Heart right ventricle (tissue), 16 donors: ENCODE measurements around the gene KRT3. TPM values are rescaled to one million over a fixed set of nuclear protein-coding genes. Genes with fewer than 3 reads are reported as not detected.

Source experiments
- ATAC-seq, 8 donors: fragments of 200-7000 bp; cut with Tn5 transposase; one replicate each; pipeline ENCODE4 v1.9.1; 2020; ENCODE audit warnings: mild to moderate bottlenecking in 8 of 8, moderate library complexity in 8 of 8, moderate number of reproducible peaks in 1 of 8
- DNase-seq, 2 donors: peaks; one replicate each; pipeline ENCODE4 v3.0.0-alpha.2; 2020
- H3K27ac ChIP-seq, 10 donors: fragments of 200-600 bp; sonication (generic) in 2 of 10; one replicate each; pipeline versions ENCODE4 v1.5.0 to v1.8.0; 2020 to 2022; ENCODE audit warnings: mild to moderate bottlenecking in 3 of 10
- H3K27me3 ChIP-seq, 7 donors: fragments of 200-600 bp; one replicate each; pipeline ENCODE4 v1.8.0; 2021 to 2022; ENCODE audit warnings: mild to moderate bottlenecking in 2 of 7
- H3K36me3 ChIP-seq, 9 donors: fragments of 200-600 bp; sonication (generic) in 1 of 9; one replicate each; pipeline versions ENCODE4 v1.5.0 to v1.8.0; 2020 to 2022; ENCODE audit warnings: mild to moderate bottlenecking in 2 of 9
- H3K4me1 ChIP-seq, 9 donors: fragments of 200-600 bp; sonication (generic) in 1 of 9; one replicate each; pipeline versions ENCODE4 v1.5.0 to v1.8.0; 2020 to 2022; ENCODE audit warnings: mild to moderate bottlenecking in 4 of 9
- H3K4me3 ChIP-seq, 10 donors: fragments of 200-600 bp; sonication (generic) in 2 of 10; one replicate each; pipeline versions ENCODE4 v1.5.0 to v1.8.0; 2020 to 2022; ENCODE audit warnings: mild to moderate bottlenecking in 7 of 10, moderate library complexity in 2 of 10
- H3K9me3 ChIP-seq, 11 donors: fragments of 200-600 bp in 10 of 11; sonication (generic) in 2 of 11; one replicate each; pipeline versions ENCODE4 v1.5.0 to v1.8.0; 2013 to 2022; ENCODE audit warnings: mild to moderate bottlenecking in 2 of 11, control low read depth in 1 of 11, moderate library complexity in 1 of 11
- CTCF ChIP-seq, 9 donors: fragments of 200-600 bp; sonication (generic) in 2 of 9; IDR thresholded peaks; one replicate each; pipeline versions ENCODE4 v1.5.0 to v1.8.0; 2021 to 2022; ENCODE audit warnings: antibody characterized with exemption in 9 of 9, mild to moderate bottlenecking in 5 of 9, moderate library complexity in 1 of 9
- WGBS, 2 donors: extraction: QIAGEN DNeasy Blood & Tissue Kit; methylation state at CpG; one replicate each; pipeline ENCODE4 v1.1.7; 2013; ENCODE audit warnings: inconsistent platforms in 1 of 2; 5-methylcytosine and 5-hydroxymethylcytosine counted together
- intact Hi-C, 10 donors: fragments of 100-400 bp; cut with DNase I; formaldehyde crosslinking; loops; one replicate each; pipeline versions ENCODE4 v1.11.1 to v1.14.2; 2022
- polyA plus RNA-seq, 2 donors: library from polyadenylated mRNA; stranded (reverse); fragments of 200-250 nt; gene quantifications; one replicate each; pipeline ENCODE4 v1.2.3, GENCODE V29; 2013
- total RNA-seq, 10 donors: library from RNA; stranded (reverse); fragmentation: NEBNext Ultra II Directional in 3 of 10; extraction: Animal tissue kit (Norgen Biotek cat#: 25700) in 3 of 10; gene quantifications; one replicate each; pipeline versions ENCODE4 v1.2.1 to v1.2.4, GENCODE V29; 2021 to 2023
- donor health status: Arrhythmogenic right ventricular cardiomyopathy.
- donor health status: ischemic (EF 13 %, LVEDD 7.1; RV severe dilation, severe dysfunction).
- donor health status: healthy with polysubstance abuse.
- donor health status: DM: no; HTN: yes; CAD: no.
- donor health status: DM: no; HTN: no; CAD: no.
- donor health status: ischemic (EF 25% LVEDD 6.9; RV normal size, moderate dysfunction).
- donor health status: ischemic (EF 25% LVEDD 5.7; RV mildly dilated, moderate dysfunction).
- donor health status: healthy.
- donor health status: DM: yes; HTN: yes; CAD: no.
- donor health status: Ischemic cardiomyopathy.
- donor health status: ischemic (EF 35%, LVEDD 5.7; RV mildly dilated, moderate dysfunction).
- donor health status: nonischemic (EF 11% LVEDD 7.7; RV severe dilation, severe dysfunction).
- donor health status: DM: yes; HTN: yes; CAD: no.
- donor health status: PGD.
- donor health status: ischemic (EF 29% LVEDD 5.4; RV normal size, mild dysfunction).
- donor health status: nonischemic (EF 23%, LVEDD 6.1; RV moderate dilation, normal function).

KRT3 gene
- total and polyA plus RNA-seq, 12 donors, result not detected

GRCh38 chr12:52821071-52821730 is 25.3 kb upstream of the KRT3 start:
- 84 to 88% methylated on average over 4 of the region's 4 CpGs for WGBS, 2 donors
- no peak overlapping the region for H3K4me3 ChIP-seq
- H3K27me3 ChIP-seq, result peaks cover 0 to 47% (median 29%) of the 10 kb centered on the region in 7 donors
- H3K9me3 ChIP-seq, result no peaks in the 10 kb centered on the region
- no peak for TF ChIP-seq CTCF (IDR thresholded peaks at IDR 0.05)
- DNase-seq (no peak), ATAC-seq (no peak)
- intact Hi-C loops, result no loop called here
- no peaks in the 10 kb centered on the region for H3K4me1 ChIP-seq
- no peak overlapping the region for H3K27ac ChIP-seq
- no peaks in the 10 kb centered on the region for H3K36me3 ChIP-seq

- no peaks in the 10 kb centered on the region for H3K9me3 ChIP-seq
- H3K27ac ChIP-seq, result no peak overlapping the region
- no peak for DNase-seq
- H3K4me1 ChIP-seq, result no peaks in the 10 kb centered on the region
- 90 to 91% methylated on average over 6 of the region's 6 CpGs for WGBS, 2 donors
- no peak for ATAC-seq
- intact Hi-C loops, result no loop called here
- no peak for TF ChIP-seq CTCF (IDR thresholded peaks at IDR 0.05)
- H3K27me3 ChIP-seq, result peaks cover 0 to 47% (median 29%) of the 10 kb centered on the region in 7 donors
- H3K36me3 ChIP-seq, result no peaks in the 10 kb centered on the region
- H3K4me3 ChIP-seq, result no peak overlapping the region
Measured at GRCh38 chr12:52820521-52820920, 24.6 kb upstream of the KRT3 start.

GRCh38 chr12:52819731-52820510 is 24.0 kb upstream of the KRT3 start:
- H3K27me3 ChIP-seq, result peaks cover 0 to 47% (median 29%) of the 10 kb centered on the region in 7 donors

More at GRCh38 chr12:52819731-52820510, 24.0 kb upstream of the KRT3 start:
- H3K4me1 ChIP-seq, result no peaks in the 10 kb centered on the region
- intact Hi-C loops, result no loop called here
- H3K4me3 ChIP-seq, result no peak overlapping the region
- no peak overlapping the region for H3K27ac ChIP-seq
- TF ChIP-seq CTCF (IDR thresholded peaks at IDR 0.05), result no peak
- 70 to 76% methylated on average over 7 of the region's 7 CpGs for WGBS, 2 donors
- H3K36me3 ChIP-seq, result no peaks in the 10 kb centered on the region
- no peaks in the 10 kb centered on the region for H3K9me3 ChIP-seq
- ATAC-seq (no peak), DNase-seq (no peak)
